Hematopoietic multipotent progenitor cell treated with erythropoietin and hydrocortisone succinate and interleukin-3 and kit ligand, for 4 days (in vitro differentiated cells): ENCODE data around the gene KMT2D.

Experiments
- DNase-seq: peaks from one replicate; pipeline ENCODE4 v3.0.0-alpha.2; 2015

KMT2D gene

GRCh38 chr12:49050507-49051372 is 9.9 kb downstream of the KMT2D start:
- no peak for DNase-seq

GRCh38 chr12:49049566-49050224 is 10.9 kb downstream of the KMT2D start:
- DNase-seq: no peak

DNA sequence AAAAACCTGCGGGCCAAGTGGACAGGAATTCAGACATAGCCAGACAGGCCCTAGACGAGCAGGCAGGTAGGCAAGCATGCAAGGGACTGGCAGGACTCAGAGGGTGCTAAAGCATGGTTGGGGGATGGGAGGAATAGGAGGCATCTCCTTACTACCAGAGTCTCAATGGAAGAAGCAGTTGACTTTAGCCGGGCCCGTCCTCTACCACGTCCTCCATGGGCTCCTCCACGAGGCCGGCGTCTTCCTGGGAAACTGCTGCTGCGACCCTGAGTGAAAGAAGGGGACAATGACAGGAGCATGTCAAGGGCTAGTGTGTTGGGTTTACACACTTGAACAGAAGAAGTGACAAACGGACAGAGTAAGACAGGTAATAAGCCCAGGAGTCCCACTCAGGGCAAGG is 11.6 kb downstream of the KMT2D start:
- no peak for DNase-seq

DNA sequence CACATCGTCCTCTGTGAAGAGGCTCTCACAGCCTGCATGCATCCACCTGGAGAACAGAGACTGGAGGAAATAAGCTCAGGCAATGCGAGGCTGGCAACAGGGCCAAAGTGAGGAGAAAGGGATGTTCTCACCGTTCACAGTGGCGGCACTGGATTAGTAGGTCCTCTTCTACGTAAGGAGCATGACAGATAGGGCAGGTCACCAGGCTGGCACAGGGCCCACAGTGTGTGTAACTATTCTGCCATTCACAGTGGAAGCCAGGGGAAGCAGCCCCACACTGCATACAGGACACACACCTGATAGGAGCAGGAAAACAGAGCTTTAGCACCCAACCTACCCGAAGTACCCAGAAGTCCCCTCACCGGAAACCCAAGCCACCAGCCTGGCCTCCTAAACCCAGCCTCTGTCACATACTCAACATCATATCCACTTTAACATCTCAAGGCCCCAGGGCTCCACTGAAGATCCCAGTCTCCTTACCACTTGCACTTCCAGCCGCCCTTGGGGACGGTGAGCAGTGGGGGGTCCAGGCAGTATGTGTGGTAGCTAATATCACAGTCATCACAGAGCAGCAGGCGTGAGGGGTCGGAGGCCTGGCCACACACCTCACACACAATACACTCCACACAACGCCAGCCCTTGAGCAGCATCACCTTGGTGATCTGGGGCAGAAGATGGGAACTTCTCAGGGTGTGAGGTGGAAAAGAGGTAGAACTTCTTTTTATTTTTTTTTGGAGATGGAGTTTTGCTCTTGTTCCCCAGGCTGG is 14.3 kb downstream of the KMT2D start:
- no peak for DNase-seq

DNA sequence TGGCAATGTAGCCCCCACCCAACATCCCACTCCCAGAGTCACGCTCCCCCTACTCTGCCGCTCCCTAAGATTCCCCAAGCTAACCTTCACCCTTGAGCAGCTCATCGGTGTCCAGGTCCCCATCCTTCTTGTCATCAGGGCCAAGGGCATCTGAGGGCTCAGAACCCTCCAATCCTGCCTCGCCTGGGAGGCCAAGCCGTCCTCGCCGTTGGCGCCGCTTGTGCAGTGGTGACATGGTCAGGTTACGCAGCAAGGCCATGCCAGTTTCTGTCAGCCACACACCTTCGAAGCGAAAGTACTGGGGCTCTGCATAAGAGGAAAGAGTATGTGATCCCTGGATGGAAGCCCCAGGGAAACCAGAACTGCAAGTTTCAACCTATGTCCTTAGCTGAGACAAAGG is 15.9 kb downstream of the KMT2D start:
- DNase-seq: no peak

DNA sequence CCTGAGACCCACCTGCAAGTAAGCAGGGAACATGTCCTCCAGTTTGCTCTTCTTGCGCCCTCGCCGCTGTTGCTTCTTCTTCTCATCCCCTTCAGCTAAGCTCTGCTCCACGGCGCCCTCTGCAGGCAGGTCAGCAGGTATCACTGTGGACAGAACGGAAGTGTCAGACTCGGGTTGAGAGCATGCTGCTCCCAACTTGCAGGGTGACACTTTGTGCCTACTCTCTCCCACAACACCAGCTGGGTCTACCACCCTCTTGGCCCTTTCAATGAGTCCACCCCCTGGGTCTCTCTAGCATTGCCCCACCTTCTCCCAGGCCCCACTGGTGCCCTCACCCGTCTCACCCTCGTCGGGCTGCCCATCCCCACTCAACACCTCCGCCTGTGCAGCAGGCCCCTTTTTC is 16.7 kb downstream of the KMT2D start:
- peak; percentile 89 for DNase-seq

DNA sequence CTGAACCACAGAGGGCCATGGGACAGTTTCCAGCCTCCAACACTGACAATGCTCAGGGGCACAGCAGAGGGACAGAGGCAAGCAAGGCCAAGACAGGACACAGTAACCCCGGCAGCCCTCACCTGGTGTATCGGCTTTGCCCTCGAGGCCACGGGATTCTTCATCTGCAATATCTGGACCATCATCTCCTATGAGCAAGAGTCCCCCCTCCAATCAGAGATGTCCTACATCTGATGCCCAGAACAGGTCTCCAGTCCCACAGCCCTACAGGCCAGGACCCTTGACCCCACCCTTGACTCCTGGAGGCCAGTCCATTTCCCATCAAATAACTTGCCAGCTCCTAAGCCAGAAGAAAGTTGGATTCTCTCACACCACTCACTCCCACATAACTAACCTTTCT is 17.4 kb downstream of the KMT2D start:
- no peak for DNase-seq

GRCh38 chr12:49041881-49042484 is 18.6 kb downstream of the KMT2D start:
- DNase-seq: no peak

- DNase-seq: no peak
Measured at GRCh38 chr12:49041036-49041880, 19.3 kb downstream of the KMT2D start.

GRCh38 chr12:49040364-49040855 is 20.2 kb downstream of the KMT2D start:
- DNase-seq: no peak

DNA sequence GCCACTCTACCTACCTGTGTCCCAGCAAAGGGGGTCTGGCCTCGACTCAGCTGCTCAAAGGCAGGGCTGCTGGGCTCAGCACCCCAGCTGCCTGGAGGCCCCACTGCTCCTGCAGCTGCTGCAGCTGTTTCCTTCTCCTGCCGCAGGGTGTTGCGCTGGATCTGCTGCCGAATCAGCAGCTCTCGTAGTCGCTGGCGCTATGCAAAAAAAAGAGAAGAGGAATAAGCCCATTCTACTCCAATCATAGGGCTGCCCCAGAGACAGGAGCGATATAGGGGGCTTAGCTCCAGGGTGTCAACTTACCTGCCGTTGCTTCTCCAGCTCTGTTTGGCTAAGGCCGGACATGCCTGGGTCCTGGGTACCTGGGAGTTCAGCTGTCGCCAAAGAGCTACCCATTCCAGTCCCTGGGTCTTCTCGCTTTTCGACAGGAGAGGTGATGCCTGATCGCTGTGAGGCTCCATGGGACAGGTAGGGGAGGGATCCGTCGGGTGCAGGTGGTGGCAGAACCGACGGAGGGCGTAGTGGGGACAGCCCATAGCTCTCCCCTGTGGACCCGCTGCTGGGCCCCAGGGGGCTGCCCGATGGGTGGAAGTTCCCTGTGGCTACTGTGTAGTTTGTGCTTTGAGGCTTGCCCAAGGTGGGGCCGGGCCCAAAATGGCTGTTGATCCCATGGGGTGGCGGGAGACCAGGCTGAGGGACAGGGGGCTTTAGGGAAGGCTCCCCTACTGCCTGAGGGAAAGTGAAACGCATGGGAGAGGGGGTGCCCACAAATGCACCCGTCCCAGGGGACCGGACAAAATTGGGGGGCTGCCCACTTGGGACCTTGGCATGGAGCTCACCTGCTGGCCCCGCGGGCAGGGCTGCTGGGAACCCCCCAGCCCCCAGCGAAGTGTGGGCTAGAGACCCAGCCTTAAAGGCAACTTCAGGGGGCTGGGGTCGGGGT is 20.9 kb downstream of the KMT2D start:
- DNase-seq: no peak

DNA sequence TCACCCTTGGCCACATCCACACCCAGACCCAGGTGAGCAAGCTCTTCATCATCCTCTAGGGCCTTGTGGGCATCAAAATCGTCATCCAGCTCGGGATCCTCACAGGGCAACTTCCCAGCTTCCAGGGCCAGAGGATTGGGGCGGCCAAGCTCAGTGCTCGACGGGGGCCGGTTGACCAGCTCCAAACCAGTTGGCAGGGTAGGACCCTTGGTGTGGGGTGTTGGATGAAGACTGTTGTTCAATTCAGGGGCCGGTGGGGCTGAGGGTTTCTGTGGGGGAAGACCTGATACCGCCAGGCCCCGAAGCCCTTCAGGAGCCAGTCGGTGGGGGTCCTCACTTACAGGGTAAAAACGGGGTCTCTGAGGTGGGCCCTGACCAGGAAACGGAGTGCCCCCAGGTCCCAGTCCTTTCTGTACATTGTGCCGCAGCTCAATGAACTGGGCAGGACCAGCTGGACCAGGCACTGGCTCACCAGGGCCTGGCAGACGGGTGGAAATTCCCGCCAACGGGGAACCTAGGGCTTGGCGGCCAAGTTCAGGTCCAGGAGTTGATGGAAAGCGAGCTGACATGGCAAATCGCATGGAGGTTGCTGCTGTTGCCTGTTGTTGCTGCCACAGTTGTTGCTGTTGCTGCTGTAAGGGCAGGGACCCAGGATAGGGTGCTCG is 22.2 kb downstream of the KMT2D start:
- no peak for DNase-seq

- DNase-seq: no peak
Measured at GRCh38 chr12:49037947-49038237, 22.7 kb downstream of the KMT2D start.

DNA sequence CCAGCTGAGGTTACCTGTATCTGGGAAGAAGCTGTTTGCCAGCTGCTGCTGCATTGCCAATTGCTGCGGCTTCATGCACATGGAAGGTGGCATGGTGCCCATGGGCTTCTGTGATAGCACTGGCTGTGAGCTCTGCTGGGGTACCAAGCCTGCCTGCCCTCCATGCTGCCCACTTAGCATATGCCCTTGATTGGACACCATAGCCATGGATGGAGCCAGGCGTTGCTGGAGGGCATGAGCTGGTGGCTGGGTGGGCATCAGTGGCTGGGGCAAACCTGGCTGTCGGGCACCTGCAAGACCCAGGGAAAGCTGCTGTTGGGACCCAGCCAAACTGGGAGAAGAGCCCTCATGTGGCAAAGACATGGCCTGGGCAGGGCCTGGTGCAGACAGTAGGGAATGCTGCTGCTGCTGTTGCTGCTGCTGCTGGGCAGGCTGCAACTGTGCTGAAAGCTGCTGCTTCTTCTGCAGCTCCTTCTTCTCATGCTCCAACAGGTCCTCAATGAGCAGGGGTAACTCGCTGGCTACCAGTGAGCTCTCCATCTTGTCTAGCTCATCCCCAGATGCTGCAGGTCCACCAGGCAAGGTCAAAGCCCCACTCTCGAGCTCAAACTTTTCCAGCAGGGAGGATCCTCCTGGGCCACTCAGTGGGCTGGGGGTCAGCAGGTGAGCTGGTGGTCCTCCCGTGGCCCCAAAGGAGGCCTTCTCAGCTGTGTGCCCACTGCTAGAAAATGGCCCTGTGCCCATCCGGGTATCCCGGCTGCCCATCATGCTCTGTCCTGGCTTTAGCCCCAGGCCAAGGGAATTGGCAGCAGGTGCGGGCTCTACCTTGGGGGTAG is 23.3 kb downstream of the KMT2D start:
- no peak for DNase-seq

- no peak for DNase-seq
Measured at GRCh38 chr12:49036029-49036428, 24.6 kb downstream of the KMT2D start.

DNA sequence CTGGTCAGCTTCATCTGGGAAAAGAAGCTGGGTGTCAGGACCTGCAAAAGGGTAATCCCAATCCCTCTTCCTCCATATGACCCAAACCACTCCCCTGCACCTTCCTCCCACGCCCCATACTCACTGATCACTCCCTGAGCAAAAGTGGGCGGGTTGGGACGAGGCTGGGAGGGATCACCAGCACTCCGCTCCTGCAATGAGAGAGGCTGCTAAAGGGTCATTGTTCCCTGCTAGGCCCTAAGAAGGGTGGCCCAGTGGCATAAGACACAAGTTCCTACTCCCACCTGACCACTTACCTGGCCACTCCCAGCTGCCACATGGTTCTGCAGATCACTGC is 26.3 kb downstream of the KMT2D start:
- no peak for DNase-seq

DNA sequence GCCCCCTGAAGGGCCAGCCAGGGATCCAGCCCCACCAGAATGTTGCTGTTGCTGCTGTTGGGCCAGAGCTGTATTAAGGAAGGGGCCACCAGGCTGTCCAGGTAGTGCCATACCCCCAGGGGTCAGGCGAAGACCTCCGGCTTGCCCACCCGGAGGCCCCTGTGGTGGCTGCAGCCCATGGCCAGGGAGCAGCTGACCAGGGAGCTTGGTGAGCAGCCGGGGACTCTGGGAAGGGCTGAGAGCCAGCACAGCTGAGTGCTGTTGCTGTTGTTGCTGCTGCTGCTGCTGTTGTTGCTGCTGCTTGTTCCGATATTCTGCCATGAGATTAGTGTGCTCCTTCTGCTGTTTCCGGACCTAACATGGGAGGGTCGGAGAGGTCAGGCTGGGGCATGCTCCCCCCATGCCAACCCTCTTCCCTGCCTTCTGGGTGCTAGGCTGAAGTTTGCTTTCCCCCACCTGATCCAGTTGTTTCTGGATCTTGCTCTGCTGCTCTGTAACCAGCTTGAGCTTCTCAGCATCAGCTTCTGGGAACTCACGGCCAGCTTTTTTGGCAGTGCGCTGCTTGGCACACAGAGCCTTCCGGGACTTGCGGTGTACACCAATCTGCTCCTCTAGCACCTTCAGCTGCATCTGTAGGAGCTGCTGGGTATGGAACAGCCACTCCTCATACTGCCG is 26.8 kb downstream of the KMT2D start:
- no peak for DNase-seq

DNA sequence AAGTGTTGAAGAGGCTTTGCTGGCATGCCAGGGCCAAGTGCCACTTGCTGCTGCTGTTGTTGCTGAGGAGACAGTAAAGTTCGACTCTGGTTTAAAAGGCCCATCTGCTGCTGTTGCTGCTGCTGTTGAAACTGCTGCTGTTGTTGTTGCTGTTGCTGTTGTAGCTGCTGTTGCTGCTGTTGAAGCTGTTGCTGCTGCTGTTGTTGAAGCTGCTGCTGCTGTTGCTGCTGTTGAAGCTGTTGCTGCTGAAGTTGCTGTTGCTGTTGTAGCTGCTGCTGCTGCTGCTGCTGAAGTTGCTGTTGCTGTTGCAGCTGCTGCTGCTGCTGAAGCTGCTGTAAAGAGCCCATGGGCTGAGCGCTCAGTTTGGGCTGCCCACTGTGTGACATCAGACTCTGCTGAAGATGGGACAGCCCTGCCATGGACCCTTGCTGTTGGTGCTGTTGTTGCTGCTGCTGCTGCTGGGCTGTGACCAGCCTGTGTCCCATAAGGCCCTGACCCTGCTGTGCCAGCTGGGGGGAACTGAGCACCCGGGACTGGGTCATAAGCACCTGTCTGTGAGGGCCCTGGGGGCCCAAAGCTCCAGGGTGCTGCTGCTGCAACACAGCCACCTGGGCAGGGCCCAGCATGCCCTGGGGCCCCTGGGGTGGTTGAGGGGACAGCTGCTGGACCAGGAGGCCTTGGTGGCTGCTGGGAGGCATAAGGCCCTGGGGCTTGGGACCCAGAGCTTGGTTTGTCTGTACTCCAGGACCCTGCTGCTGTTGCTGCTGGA is 27.7 kb downstream of the KMT2D start:
- DNase-seq: no peak
